Activated CD4-positive, CD25-positive, alpha-beta regulatory T cell treated with anti-CD3 and anti-CD28 coated beads, Interleukin-2, amount 50 U/mL, for 72 hours (primary cell): ENCODE measurements around the gene PNPLA5.

Source experiments
- DNase-seq: peaks from one replicate; pipeline ENCODE4 v3.0.0; 2021

The PNPLA5 gene

GRCh38 chr22:43853328-43853931 lies 38.4 kb downstream of the PNPLA5 start:
- DNase-seq, result no peak

GRCh38 chr22:43852573-43853327 lies 39.1 kb downstream of the PNPLA5 start:
- no peak for DNase-seq

DNA sequence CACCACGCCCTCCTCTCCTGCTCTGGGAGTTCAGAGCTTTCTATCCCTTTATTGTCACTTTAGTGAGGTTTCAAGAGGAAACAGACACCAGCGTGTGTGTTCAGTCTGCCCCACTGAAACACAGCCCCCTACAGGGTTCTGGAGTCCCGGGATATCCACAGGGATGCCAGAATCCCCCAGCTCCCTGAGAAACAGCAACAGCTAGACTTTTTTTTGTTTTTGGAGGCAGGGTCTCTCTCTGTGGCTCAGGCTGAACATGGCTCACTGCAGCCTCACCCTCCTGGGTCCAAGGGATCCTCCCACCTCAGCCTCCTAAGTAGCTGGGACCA lies 39.9 kb downstream of the PNPLA5 start:
- DNase-seq, result no peak

DNA sequence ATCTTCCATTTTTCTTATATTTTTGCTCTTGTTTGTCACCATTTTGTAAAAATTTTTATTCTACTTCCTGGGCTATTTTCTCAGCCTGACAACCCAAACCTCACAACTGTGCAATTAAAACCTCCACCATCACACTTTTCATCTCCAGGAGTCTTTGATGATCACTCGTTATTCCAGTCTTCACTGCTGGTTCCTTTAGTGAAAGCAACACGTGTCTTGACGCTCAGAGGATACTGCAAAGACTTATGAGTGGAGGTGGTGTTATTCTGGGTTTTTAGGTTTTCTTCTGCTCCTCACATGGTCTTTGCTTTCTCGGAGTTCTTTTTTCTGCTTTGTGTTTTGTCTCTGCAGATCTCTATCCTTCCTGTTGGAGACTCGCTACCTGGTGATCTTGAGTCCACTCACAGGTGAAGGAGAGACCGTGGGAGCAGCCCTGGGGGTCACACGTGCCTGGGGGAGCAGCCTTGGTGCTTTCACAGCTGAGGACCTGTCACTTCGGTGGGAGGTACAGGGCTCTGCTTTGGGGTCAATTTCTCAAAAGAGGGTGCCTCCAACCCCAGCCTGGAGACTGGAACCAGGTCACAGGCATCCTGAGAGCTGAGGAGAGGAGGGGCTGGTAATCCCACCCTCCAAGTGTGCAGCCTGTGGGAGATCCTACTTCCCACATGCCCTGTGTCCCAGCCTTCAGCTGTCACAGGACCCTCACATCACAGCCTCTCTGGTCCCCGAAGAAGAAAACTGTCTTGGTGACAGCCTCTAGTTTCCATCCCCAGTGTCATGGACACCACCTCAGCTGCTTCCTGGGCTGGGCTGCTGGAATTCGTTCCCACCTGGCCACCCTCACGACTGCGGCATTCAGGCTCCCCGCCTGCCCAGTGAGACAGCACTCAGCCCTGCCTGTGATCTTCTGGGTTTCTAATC lies 40.5 kb downstream of the PNPLA5 start:
- DNase-seq, result no peak

- no peak for DNase-seq
These were observed 41.3 kb downstream of the PNPLA5 start for GRCh38 chr22:43850529-43850928.

- no peak for DNase-seq
These were observed 42.1 kb downstream of the PNPLA5 start for GRCh38 chr22:43849731-43850130.

GRCh38 chr22:43848366-43849171 lies 43.2 kb downstream of the PNPLA5 start:
- DNase-seq, result no peak

GRCh38 chr22:43847376-43848289 lies 44.2 kb downstream of the PNPLA5 start:
- DNase-seq, result no peak

DNA sequence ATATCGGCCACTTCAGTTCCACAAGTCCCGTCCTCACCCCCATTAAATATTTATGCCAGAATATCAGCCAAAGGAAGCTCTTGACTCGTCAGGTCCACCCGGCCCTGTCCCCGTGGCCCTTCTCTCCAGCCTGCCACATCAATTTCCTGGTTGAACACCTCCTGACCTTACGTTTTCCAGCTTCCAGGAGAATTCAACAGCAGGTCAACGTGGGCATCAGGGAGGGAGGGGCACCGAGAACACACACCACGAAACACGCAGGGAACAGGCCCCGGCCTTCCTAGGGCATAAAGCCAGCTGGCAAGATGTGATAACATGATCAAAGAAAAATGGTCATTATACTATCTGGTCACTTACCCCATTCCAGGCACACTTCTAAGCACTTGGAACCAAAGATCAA lies 44.8 kb downstream of the PNPLA5 start:
- DNase-seq, result no peak

GRCh38 chr22:43845981-43846380 lies 45.8 kb downstream of the PNPLA5 start:
- DNase-seq, result no peak

GRCh38 chr22:43844560-43845545 lies 47.0 kb downstream of the PNPLA5 start:
- DNase-seq, result no peak

- no peak for DNase-seq
These were observed 47.9 kb downstream of the PNPLA5 start for GRCh38 chr22:43843783-43844530.

DNA sequence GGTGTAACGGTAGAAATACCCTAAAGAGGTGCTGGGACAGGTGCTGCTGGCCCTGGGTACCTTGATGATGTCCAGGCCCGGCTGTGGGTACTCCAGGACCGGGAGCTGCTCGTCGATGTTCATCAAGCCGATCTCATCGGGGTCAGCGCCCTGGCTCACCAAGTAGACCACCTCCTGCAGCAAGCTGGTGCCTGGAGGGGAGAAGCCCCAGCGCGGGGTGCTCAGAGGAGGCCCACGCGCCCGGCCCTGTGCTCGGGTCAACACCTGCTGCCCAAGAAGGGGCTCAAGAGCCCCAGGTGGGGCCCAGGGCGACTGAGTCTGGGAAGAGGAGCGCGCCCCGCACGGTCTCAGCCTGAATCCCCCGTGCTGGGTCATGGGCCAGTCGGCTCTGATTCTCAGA lies 50.1 kb downstream of the PNPLA5 start:
- no peak for DNase-seq

GRCh38 chr22:43840851-43841250 lies 51.0 kb downstream of the PNPLA5 start:
- no peak for DNase-seq

GRCh38 chr22:43840431-43840830 lies 51.4 kb downstream of the PNPLA5 start:
- DNase-seq, result no peak

DNA sequence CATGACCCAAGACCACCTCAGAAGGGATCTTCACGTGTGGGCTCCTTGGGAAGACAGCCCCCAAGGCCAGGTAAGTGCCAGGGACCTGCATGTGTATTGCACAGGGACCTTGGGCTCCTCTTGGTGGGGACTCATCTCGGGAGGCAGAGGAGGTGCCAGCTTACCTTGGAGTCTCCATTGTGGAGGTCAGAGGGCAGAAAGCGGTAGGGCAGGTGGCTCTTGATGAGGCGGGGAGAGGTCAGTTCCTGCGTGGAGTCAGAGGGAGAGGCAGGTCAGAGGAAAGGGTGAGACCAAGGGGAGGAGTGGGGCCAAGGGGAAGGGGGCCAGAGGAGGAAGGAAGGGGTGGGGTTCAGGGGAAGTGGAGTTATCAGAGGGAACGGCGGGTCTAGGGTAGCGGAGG lies 52.0 kb downstream of the PNPLA5 start:
- DNase-seq, result no peak

DNA sequence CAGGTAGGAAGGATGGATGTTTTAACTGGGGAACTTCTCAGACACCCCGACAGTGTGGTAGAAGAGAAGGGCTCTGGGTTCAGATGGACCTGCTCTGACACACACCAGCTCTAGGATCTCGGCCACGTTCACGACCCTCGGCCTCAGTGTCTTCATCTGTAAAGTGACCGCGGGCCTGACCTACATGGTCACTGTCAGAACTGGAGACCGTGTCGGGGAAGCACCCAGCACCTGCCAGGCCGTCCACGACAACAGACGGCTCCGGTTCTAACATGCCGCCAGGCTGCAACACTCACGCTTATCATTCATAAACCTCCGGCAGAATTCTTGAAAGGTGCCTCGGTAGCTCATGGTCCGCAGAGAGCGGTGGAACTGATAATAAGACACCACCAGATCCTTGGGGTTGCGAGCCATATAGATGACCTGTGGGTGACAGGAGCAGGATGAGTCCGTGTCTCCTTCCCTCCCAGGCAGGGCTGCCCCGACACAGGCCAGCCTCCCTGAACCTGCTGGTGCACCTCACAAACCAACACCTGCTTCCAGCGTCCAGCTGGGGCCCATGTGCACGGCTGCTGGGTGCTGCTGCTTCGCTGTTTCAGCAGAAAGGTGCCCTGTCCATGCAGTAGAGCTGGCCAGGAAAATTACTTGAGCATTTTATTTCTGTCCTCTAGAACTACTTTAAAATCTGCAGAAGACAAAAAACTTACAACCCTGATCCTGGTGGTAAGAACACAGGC lies 53.1 kb downstream of the PNPLA5 start:
- DNase-seq, result no peak

DNA sequence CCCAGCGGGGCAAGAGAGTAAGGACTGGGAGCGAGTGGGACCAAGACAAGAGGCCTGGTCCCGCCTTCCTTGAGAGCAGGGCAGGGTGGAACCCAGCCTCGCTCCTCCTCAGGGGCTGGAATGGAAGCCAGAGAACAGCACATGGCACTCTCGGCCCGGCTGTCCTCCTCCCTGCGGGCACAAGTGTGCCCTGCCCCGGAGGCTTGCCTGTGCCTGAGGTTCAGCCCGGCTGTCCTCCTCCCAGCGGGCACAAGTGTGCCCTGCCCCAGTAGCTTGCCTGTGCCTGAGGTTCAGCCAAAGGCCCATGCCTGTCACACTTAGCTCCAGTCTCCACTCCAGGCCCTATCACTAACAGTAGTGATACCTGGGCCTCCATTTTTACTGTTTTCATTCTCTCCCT lies 53.7 kb downstream of the PNPLA5 start:
- no peak for DNase-seq

DNA sequence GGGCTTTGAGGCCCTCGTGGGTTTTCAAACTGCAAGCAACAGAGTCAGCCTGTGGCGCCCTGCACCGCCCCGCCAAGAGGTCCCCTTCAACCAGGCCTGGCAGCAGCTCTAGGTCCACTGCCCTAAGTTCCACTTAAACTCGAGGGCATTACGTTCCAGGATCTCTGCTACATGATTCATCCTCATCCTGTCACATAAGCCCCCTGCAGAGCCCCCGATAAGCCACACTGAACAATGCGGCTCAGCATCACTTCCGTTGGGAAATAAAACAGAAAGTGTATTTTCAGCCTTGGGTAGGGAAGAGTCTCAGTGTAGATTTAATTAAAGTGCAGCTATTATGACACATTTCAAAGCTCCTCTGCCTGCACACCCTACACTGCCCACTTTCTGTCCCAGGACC lies 54.1 kb downstream of the PNPLA5 start:
- no peak for DNase-seq
